GM18520 (cell line): Measurements from ENCODE around the gene RNASE13.
"Not testable (repeated sequence)": the region's sequence is repeated elsewhere in the genome, so short reads cannot be mapped to it uniquely, and the experiment has no call there.

Source experiments
- ATAC-seq: cut with Tn5 transposase; IDR thresholded peaks from one replicate; pipeline ENCODE4 v1.9.1; 2021; ENCODE audit not compliant: unreplicated experiment

RNASE13 gene

GRCh38 chr14:21043387-21043973, 8.9 kb upstream of the RNASE13 start:
- no peak for ATAC-seq

GRCh38 chr14:21042918-21043317, 8.3 kb upstream of the RNASE13 start:
- ATAC-seq: no peak

- ATAC-seq: no peak
Observed at GRCh38 chr14:21041676-21042433, 7.2 kb upstream of the RNASE13 start, which contains the start of gene RNASE7. Gene RNASE7 (plus strand): TSS chr14:21042362. CDS start chr14:21042993, 631 bp downstream.

GRCh38 chr14:21040941-21041340, 6.3 kb upstream of the RNASE13 start:
- not testable (repeated sequence) for ATAC-seq

- ATAC-seq: no peak
Observed at GRCh38 chr14:21040370-21040925, 5.8 kb upstream of the RNASE13 start.

GRCh38 chr14:21039585-21040369, 5.2 kb upstream of the RNASE13 start:
- ATAC-seq: no peak

GRCh38 chr14:21038441-21039422, 4.1 kb upstream of the RNASE13 start:
- ATAC-seq: no peak

GRCh38 chr14:21037156-21037555, 2.5 kb upstream of the RNASE13 start:
- ATAC-seq: no peak

- ATAC-seq: no peak
Observed at GRCh38 chr14:21036751-21037150, 2.1 kb upstream of the RNASE13 start.

- no peak for ATAC-seq
Observed at GRCh38 chr14:21033133-21033698, 1.4 kb downstream of the RNASE13 start.

GRCh38 chr14:21032326-21033132, 2.1 kb downstream of the RNASE13 start:
- ATAC-seq: no peak

- no peak for ATAC-seq
Observed at GRCh38 chr14:21030531-21030930, 4.1 kb downstream of the RNASE13 start.

- ATAC-seq: no peak
Observed at GRCh38 chr14:21029917-21030316, 4.7 kb downstream of the RNASE13 start, which contains the start of gene TPPP2. Gene TPPP2 (plus strand): TSS chr14:21030217. CDS start chr14:21030582, 365 bp downstream.

- no peak for ATAC-seq
Observed at GRCh38 chr14:21026988-21027315, 7.7 kb downstream of the RNASE13 start.

GRCh38 chr14:21026274-21026987, 8.2 kb downstream of the RNASE13 start:
- no peak for ATAC-seq

- ATAC-seq: no peak
Observed at GRCh38 chr14:21025371-21026273, 9.0 kb downstream of the RNASE13 start.

GRCh38 chr14:21024585-21025370, 9.8 kb downstream of the RNASE13 start, which contains the start of gene NDRG2:
Gene NDRG2 (minus strand): TSS chr14:21025061. CDS start chr14:21023315, 1,746 bp downstream.
- ATAC-seq: no peak
